Measurements from ENCODE around the gene RPS15.

Gene RPS15

GRCh38 chr19:1426736-1427135 lies 11.5 kb upstream of the RPS15 start:
- DNase-seq (ENCODE audit: low read depth), result no peak
- TF ChIP-seq, protein P1, sequence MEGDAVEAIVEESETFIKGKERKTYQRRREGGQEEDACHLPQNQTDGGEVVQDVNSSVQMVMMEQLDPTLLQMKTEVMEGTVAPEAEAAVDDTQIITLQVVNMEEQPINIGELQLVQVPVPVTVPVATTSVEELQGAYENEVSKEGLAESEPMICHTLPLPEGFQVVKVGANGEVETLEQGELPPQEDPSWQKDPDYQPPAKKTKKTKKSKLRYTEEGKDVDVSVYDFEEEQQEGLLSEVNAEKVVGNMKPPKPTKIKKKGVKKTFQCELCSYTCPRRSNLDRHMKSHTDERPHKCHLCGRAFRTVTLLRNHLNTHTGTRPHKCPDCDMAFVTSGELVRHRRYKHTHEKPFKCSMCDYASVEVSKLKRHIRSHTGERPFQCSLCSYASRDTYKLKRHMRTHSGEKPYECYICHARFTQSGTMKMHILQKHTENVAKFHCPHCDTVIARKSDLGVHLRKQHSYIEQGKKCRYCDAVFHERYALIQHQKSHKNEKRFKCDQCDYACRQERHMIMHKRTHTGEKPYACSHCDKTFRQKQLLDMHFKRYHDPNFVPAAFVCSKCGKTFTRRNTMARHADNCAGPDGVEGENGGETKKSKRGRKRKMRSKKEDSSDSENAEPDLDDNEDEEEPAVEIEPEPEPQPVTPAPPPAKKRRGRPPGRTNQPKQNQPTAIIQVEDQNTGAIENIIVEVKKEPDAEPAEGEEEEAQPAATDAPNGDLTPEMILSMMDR (IDR thresholded peaks at IDR 0.05; ENCODE audit: low read length, missing control alignments), result no peak
- H3K4me3 ChIP-seq (replicated peaks; ENCODE audit: low read depth, low read length), result no peak overlapping the region

DNA sequence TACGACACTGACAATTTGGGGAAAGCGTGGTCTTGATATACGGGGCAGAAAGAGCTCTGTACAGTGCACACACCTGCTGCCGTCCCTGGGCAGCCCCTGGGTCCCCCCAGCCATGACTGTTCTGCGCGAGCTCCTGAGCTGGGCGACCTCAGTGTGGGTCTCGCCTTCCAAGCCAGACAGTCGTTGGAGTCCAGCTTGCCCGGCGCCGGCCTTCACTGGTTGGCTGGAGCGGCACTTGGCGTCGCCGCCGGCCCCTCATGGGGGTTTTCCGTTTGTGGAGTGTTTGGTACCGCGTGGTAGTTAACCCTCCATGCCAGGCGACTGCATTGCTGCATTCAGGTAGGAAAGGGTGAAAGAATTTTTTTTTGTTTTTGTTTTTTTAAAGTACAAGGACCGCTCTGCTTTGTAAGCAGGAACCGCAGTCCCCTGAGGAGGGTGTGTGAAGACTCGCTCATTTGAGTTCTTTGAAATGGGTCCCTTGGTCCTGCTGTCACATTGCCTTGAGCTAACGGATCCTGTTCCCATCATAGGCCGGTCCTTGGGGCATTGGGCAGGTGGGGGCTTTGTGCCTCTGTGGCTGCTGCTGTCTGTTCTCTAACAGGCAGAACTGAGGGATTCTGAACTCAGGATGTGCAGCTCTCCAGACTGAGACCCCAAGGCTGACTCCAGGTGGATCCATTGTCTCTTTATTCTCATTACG lies 10.8 kb upstream of the RPS15 start:
- H3K4me3 ChIP-seq (replicated peaks; ENCODE audit: low read depth, low read length), result no peak overlapping the region
- TF ChIP-seq, protein P1 (IDR thresholded peaks at IDR 0.05; ENCODE audit: low read length, missing control alignments), result no peak
- no peak for DNase-seq (ENCODE audit: low read depth)

GRCh38 chr19:1428738-1429391 lies 9.3 kb upstream of the RPS15 start:
- H3K4me3 ChIP-seq (replicated peaks; ENCODE audit: low read depth, low read length), result no peak overlapping the region
- DNase-seq (ENCODE audit: low read depth), result no peak
- TF ChIP-seq, protein P1 (IDR thresholded peaks at IDR 0.05; ENCODE audit: low read length, missing control alignments), result no peak

GRCh38 chr19:1429750-1430149 lies 8.4 kb upstream of the RPS15 start:
- no peak for DNase-seq (ENCODE audit: low read depth)
- H3K4me3 ChIP-seq (replicated peaks; ENCODE audit: low read depth, low read length), result no peak overlapping the region
- TF ChIP-seq, protein P1 (IDR thresholded peaks at IDR 0.05; ENCODE audit: low read length, missing control alignments), result no peak

DNA sequence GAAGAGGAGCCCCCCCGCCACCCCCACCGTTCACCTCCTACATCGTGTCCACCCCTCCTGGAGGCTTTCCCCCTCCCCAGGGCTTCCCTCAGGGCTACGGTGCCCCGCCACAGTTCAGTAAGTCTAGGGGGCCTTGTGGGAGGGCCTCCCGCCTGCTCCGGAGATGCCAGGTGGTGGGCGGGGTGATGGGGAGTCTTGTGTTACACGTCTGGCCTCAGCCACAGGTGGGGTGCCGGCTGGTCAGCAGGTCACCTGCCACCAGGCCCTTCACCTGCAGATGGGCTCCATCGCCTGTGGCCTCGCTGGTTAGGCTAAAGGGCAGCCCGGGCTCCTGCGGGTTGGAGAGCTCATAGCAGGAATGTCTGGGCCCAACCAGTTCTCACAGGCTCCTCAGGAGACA lies 8.0 kb upstream of the RPS15 start:
- no peak overlapping the region for H3K4me3 ChIP-seq (replicated peaks; ENCODE audit: low read depth, low read length)
- no peak for DNase-seq (ENCODE audit: low read depth)
- TF ChIP-seq, protein P1 (IDR thresholded peaks at IDR 0.05; ENCODE audit: low read length, missing control alignments), result no peak

GRCh38 chr19:1431759-1432506 lies 6.3 kb upstream of the RPS15 start:
- H3K4me3 ChIP-seq (replicated peaks; ENCODE audit: low read depth, low read length), result no peak overlapping the region
- TF ChIP-seq, protein P1 (IDR thresholded peaks at IDR 0.05; ENCODE audit: low read length, missing control alignments), result no peak
- DNase-seq (ENCODE audit: low read depth), result no peak

Measured in fibroblast of pulmonary artery (primary cell).